SK-N-SH treated with all-trans-retinoic acid at 6 μM for 48 hours (cell line): ENCODE data around the gene SLC2A5.

ENCODE experiments used
- ATAC-seq: fragments of 200-7000 bp; cut with Tn5 transposase; 3 replicates; pipeline ENCODE4 v1.9.1; 2020; ENCODE audit warnings: mild to moderate bottlenecking, moderate library complexity
- ARNTL ChIP-seq: fragments of 450-650 bp; formaldehyde crosslinking; IDR thresholded peaks from 2 replicates; pipeline ENCODE4 v1.5.0; 2020; ENCODE audit warnings: low read depth, mild to moderate bottlenecking, moderate library complexity, borderline replicate concordance
- BACH2 ChIP-seq: fragments of 250-450 bp; sonication (Bioruptor Pico); IDR thresholded peaks from 2 replicates; pipeline ENCODE4 v1.9.0; 2021; ENCODE audit warnings: mild to moderate bottlenecking, borderline replicate concordance
- CREB5 ChIP-seq: fragments of 250-450 bp; sonication (Bioruptor Pico); IDR thresholded peaks from 2 replicates; pipeline ENCODE4 v1.5.1; 2020; ENCODE audit warnings: low read depth, mild to moderate bottlenecking, moderate library complexity
- CSDC2 ChIP-seq: fragments of 250-450 bp; sonication (Bioruptor Pico); IDR thresholded peaks from 2 replicates; pipeline ENCODE4 v1.5.0; 2020; ENCODE audit warnings: mild to moderate bottlenecking, moderate library complexity
- CSRNP3 ChIP-seq: fragments of 250-450 bp; sonication (Bioruptor Pico); IDR thresholded peaks from 2 replicates; pipeline ENCODE4 v1.5.1; 2021; ENCODE audit warnings: mild to moderate bottlenecking, moderate library complexity
- ESRRG ChIP-seq: fragments of 250-450 bp; sonication (Bioruptor Pico); IDR thresholded peaks from 2 replicates; pipeline ENCODE4 v1.6.1; 2021; ENCODE audit warnings: mild to moderate bottlenecking
- GLIS3 ChIP-seq: fragments of 250-450 bp; sonication (Bioruptor Pico); IDR thresholded peaks from 2 replicates; pipeline ENCODE4 v1.5.0; 2020; ENCODE audit warnings: mild to moderate bottlenecking, moderate library complexity
- ISL1 ChIP-seq: fragments of 250-450 bp; sonication (Bioruptor Pico); IDR thresholded peaks from 2 replicates; pipeline ENCODE4 v2.1.2; 2022; ENCODE audit warnings: mild to moderate bottlenecking, moderate library complexity
- PATZ1 ChIP-seq: fragments of 250-450 bp; sonication (Bioruptor Pico); IDR thresholded peaks from 2 replicates; pipeline ENCODE4 v1.8.0; 2020; ENCODE audit warnings: mild to moderate bottlenecking, moderate library complexity, borderline replicate concordance
- POU6F1 ChIP-seq: fragments of 250-450 bp; sonication (Bioruptor Pico); IDR thresholded peaks from 2 replicates; pipeline ENCODE4 v1.8.0; 2021; ENCODE audit warnings: low read depth, mild to moderate bottlenecking, moderate library complexity, borderline replicate concordance
- PPARA ChIP-seq: fragments of 250-450 bp; sonication (Bioruptor Pico); IDR thresholded peaks from 2 replicates; pipeline ENCODE4 v1.5.0; 2020; ENCODE audit warnings: mild to moderate bottlenecking, borderline replicate concordance
- SNAI2 ChIP-seq: fragments of 250-450 bp; sonication (Bioruptor Pico); IDR thresholded peaks from 2 replicates; pipeline ENCODE4 v1.5.0; 2020; ENCODE audit warnings: mild to moderate bottlenecking, moderate library complexity
- TCF4 ChIP-seq: fragments of 250-450 bp; sonication (Bioruptor Pico); IDR thresholded peaks from 2 replicates; pipeline ENCODE4 v1.8.0; 2021; ENCODE audit warnings: mild to moderate bottlenecking, moderate library complexity, borderline replicate concordance
- TOX ChIP-seq: fragments of 250-450 bp; sonication (Bioruptor Pico); IDR thresholded peaks from 2 replicates; pipeline ENCODE4 v1.8.0; 2021; ENCODE audit warnings: mild to moderate bottlenecking, moderate library complexity, borderline replicate concordance
- TSHZ2 ChIP-seq: fragments of 250-450 bp; sonication (Bioruptor Pico); IDR thresholded peaks from 2 replicates; pipeline ENCODE4 v1.5.0; 2020; ENCODE audit warnings: mild to moderate bottlenecking, moderate library complexity
- ZC3H10 ChIP-seq: fragments of 250-450 bp; sonication (Bioruptor Pico); IDR thresholded peaks from 2 replicates; pipeline ENCODE4 v1.5.1; 2021; ENCODE audit warnings: mild to moderate bottlenecking, moderate library complexity
- ZFP3 ChIP-seq: fragments of 250-450 bp; sonication (Bioruptor Pico); IDR thresholded peaks from 2 replicates; pipeline ENCODE4 v1.5.0; 2020; ENCODE audit warnings: mild to moderate bottlenecking, moderate library complexity
- ZFP30 ChIP-seq: fragments of 450-650 bp; formaldehyde crosslinking; IDR thresholded peaks from 2 replicates; pipeline ENCODE4 v1.5.0; 2022; ENCODE audit warnings: mild to moderate bottlenecking, moderate library complexity
- ZNF565 ChIP-seq: fragments of 450-650 bp; formaldehyde crosslinking; conservative IDR thresholded peaks from 2 replicates; pipeline ENCODE4 v1.5.0; 2020; ENCODE audit warnings: low read depth, mild to moderate bottlenecking, moderate library complexity
- ZNF8 ChIP-seq: fragments of 450-650 bp; formaldehyde crosslinking; IDR thresholded peaks from 2 replicates; pipeline ENCODE4 v1.5.0; 2020; ENCODE audit warnings: mild to moderate bottlenecking, moderate library complexity

The SLC2A5 gene

GRCh38 chr1:9088807-9089206 lies 19.4 kb upstream of the SLC2A5 start:
- ATAC-seq: no peak
- TF ChIP-seq SNAI2 (CRISPR knock-in tag): no peak
- TF ChIP-seq ARNTL (CRISPR knock-in tag): no peak
- TF ChIP-seq CREB5 (CRISPR knock-in tag): no peak
- TF ChIP-seq TCF4 (CRISPR knock-in tag): no peak
- TF ChIP-seq ZFP3: no peak
- TF ChIP-seq ISL1: no peak
- no peak for TF ChIP-seq TOX (CRISPR knock-in tag)
- no peak for TF ChIP-seq ZNF8 (CRISPR knock-in tag)
- TF ChIP-seq ZFP30: no peak
- no peak for TF ChIP-seq GLIS3 (CRISPR knock-in tag)
- TF ChIP-seq CSRNP3: no peak
- TF ChIP-seq CSDC2 (CRISPR knock-in tag): no peak
- TF ChIP-seq POU6F1: no peak
- TF ChIP-seq ZNF565 (CRISPR knock-in tag): no peak
- TF ChIP-seq BACH2: no peak
- TF ChIP-seq PATZ1 (CRISPR knock-in tag): no peak

GRCh38 chr1:9087411-9088125 lies 18.1 kb upstream of the SLC2A5 start:
- no peak for ATAC-seq

More at GRCh38 chr1:9087411-9088125, 18.1 kb upstream of the SLC2A5 start:
- TF ChIP-seq ESRRG (CRISPR knock-in tag): no peak
- TF ChIP-seq CSRNP3: no peak
- TF ChIP-seq CREB5 (CRISPR knock-in tag): no peak
- TF ChIP-seq TSHZ2 (CRISPR knock-in tag): no peak
- TF ChIP-seq PPARA: no peak
- TF ChIP-seq SNAI2 (CRISPR knock-in tag): no peak
- no peak for TF ChIP-seq ZFP3
- no peak for TF ChIP-seq ZC3H10
- TF ChIP-seq, all 23 proteins: peak for 0
